ENCODE data around the gene G3BP2. TPM values are rescaled to one million over a fixed set of nuclear protein-coding genes. Genes with fewer than 3 reads are reported as not detected.

G3BP2 gene
- total RNA-seq, 2 experiments from 2014 or later: 135 to 137 TPM

DNA sequence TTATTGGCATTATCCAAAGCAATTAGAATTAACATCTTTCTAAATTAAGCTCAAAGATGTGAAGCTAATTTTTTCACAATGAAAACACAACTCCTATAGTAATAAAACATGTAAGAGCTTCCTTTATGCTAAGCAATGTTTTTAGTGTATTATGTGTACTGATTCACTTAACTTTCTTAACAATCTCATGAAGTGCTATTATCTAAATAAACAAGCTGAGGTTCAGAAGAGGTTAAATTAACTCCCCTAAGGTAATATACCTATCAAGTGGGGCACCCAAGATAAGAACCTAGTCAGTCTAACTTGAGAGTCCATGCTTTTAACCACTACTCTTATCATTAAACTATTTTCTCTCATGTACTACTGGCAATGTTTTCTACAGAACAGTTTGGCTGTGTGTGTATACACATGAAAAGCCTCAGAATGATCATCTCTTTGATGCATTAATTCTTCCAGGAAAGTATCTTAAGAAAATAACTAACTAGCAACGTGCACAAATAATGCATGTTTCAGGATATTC lies 13.6 kb downstream of the G3BP2 start:
- Mint-ChIP-seq H3K27ac (peak overlapping the region; percentile 13), H3K4me1 (peaks cover 72% of the 10 kb centered on the region), H3K4me3 (no peak overlapping the region), H3K36me3 (ENCODE audit: low read depth) (peaks cover 66% of the 10 kb centered on the region), H3K27me3 (no peaks in the 10 kb centered on the region), H3K9me3 (no peaks in the 10 kb centered on the region)
- DNase-seq: no peak
- ChIA-PET POLR2A (no interaction called here), CTCF (interaction anchor here (0.6 to 1.1 kb wide), 4 partner anchors 10 to 51 kb away, joined by 3 to 4 read pairs (median 4); no protein-coding TSS in a partner anchor)

DNA sequence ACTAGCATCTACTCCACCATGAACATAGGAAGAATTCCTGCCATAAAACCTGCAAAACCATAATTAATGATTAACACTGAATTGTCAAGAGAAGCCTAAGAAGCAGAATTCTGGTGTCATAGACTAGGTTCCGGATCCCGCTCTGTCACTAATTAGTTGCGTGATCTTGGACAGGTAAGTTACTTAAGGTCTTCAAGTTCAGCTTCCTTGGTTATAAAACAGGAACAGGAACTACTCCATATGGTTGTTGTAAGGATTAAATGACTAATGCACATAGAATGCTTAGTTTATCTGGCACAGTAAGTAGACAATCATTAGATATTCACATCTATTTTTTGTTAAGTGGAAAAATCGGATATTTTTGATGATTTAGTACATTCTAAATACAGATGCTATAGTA lies 14.3 kb downstream of the G3BP2 start:
- Mint-ChIP-seq H3K27me3 (no peaks in the 10 kb centered on the region), H3K9me3 (no peaks in the 10 kb centered on the region), H3K4me3 (no peak overlapping the region), H3K36me3 (ENCODE audit: low read depth) (peaks cover 72% of the 10 kb centered on the region), H3K27ac (no peak overlapping the region), H3K4me1 (peaks cover 79% of the 10 kb centered on the region)
- no peak for DNase-seq
- POLR2A ChIA-PET: no interaction called here
- CTCF ChIA-PET: interaction anchor here (0.7 to 1.3 kb wide), 3 partner anchors 13 to 29 kb away, joined by 3 to 4 read pairs (median 3); partner anchors contain the start of gene CDKL2

DNA sequence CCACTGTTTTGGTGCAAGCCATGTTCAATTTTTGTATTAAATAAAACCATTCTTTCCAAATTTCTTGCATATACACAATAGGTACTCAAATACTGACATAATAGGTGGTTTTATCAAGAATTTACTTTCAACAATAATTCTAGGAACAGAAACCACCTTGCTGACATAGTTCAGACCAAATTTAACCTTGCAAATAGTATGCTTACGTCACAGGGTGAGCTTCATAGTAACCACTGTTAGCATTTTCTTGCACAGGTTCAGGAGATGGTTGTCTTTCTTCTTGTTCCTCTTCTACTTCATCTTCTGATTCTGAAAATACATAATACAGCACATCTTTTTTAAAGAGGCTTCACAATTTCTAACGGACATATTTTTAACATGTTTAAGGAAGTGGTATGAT lies 17.6 kb downstream of the G3BP2 start:
- CTCF ChIA-PET: interaction anchor here (0.6 to 1.6 kb wide), 6 partner anchors 9 to 66 kb away, joined by 3 to 6 read pairs (median 3); no protein-coding TSS in a partner anchor
- H3K4me3 Mint-ChIP-seq: peak overlapping the region; percentile 33
- H3K4me1 Mint-ChIP-seq: peaks cover 79% of the 10 kb centered on the region
- peaks cover 71% of the 10 kb centered on the region for H3K36me3 Mint-ChIP-seq (ENCODE audit: low read depth)
- peak overlapping the region; percentile 92 for H3K27ac Mint-ChIP-seq
- no peaks in the 10 kb centered on the region for H3K27me3 Mint-ChIP-seq
- POLR2A ChIA-PET: interaction anchor here (0.7 to 0.8 kb wide), 2 partner anchors 165 to 322 kb away, joined by 3 to 6 read pairs; no protein-coding TSS in a partner anchor
- H3K9me3 Mint-ChIP-seq: no peaks in the 10 kb centered on the region
- DNase-seq: peak; percentile 59

DNA sequence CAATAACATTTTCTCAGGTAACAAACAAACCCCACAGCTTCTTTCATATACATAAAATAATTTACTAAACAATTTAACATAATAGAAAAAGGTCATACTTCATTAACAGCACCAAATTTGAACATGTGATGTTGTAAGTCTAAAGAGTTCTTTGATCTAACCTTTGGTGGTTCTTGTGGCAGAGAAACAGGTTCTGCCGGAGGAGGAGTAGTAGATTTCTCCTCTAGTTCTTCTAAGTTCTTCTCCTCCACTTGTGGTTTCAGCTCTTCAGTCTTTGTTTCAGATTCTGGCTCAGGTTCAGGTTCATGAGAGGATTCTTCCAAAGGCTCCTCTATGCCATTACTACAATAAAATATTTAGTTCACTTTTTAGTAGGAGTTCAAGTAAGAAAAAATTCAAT lies 18.3 kb downstream of the G3BP2 start:
- Mint-ChIP-seq H3K36me3 (ENCODE audit: low read depth) (peaks cover 70% of the 10 kb centered on the region), H3K4me3 (peak overlapping the region; percentile 33), H3K27ac (peak overlapping the region; percentile 92), H3K9me3 (no peaks in the 10 kb centered on the region), H3K4me1 (peaks cover 78% of the 10 kb centered on the region), H3K27me3 (no peaks in the 10 kb centered on the region)
- DNase-seq: peak; percentile 55
- ChIA-PET CTCF (interaction anchor here (1.0 to 2.4 kb wide), 5 partner anchors 11 to 72 kb away, joined by 3 to 9 read pairs (median 3); partner anchors contain the start of gene USO1), POLR2A (interaction anchor here (0.8 kb wide), 1 partner anchor 165 kb away, joined by 6 read pairs; no protein-coding TSS in a partner anchor)

DNA sequence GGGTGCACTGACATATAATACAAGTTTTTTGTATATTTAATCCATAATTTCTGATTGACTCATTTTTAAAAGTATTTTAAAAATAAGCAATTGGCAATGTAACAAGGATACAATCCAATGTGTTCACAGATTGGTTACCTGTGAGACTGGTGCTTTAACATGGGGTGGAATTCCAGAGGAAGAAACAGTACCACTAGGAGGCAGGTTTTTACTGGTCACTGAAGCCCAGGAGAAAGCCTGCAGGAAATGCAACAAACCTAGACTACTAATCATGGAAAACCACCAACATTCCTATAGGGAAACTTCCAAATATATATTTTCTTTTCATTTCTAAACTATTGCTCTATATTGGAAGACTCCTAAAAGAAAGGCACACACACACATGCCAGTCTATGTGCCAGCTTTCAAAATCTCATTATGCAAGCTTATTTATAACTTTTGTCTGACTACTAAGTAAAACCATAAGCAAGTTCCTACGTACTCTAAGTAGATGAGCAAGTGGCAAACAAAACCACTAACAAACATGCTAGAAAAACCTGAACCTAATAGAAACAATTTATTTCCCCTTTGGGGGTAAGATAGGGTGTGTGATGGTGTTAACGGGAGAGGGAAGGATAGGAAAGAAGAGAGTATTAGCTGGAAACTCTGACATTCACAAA lies 19.2 kb downstream of the G3BP2 start:
- no peaks in the 10 kb centered on the region for H3K27me3 Mint-ChIP-seq
- no peaks in the 10 kb centered on the region for H3K9me3 Mint-ChIP-seq

DNA sequence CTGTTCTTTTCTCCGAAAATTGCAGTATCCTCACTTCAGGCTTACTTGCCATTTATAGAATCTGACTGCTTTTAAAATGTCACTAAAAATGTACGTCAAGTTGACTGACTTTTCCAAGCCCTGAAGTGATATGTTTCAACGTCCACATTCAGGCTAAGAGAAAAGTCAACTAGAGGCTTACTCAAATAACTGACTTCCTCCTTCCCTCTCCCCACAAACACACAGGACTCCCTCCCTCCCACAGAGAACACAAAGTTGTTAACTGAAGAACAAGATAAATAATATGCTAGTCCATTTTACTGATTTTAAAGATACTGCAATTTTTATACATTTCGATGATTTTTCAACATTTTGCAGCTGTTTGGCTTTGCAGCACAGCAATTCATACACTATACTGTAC lies 29.1 kb downstream of the G3BP2 start:
- Mint-ChIP-seq H3K4me3 (no peak overlapping the region), H3K9me3 (no peaks in the 10 kb centered on the region), H3K27ac (no peak overlapping the region), H3K4me1 (peaks cover 11% of the 10 kb centered on the region), H3K36me3 (ENCODE audit: low read depth) (peaks cover 66% of the 10 kb centered on the region), H3K27me3 (no peaks in the 10 kb centered on the region)
- DNase-seq: no peak
- ChIA-PET CTCF (interaction anchor here (0.7 to 2.6 kb wide), 3 partner anchors 8 to 34 kb away, joined by 3 to 8 read pairs (median 3); no protein-coding TSS in a partner anchor), POLR2A (no interaction called here)

More for the DNA sequence above, 19.2 kb downstream of the G3BP2 start:
- Mint-ChIP-seq H3K4me1 (peaks cover 68% of the 10 kb centered on the region), H3K27ac (peak overlapping the region; percentile 92), H3K4me3 (peak overlapping the region; percentile 29), H3K36me3 (ENCODE audit: low read depth) (peaks cover 64% of the 10 kb centered on the region)
- POLR2A ChIA-PET: no interaction called here
- CTCF ChIA-PET: interaction anchor here (1.0 to 2.4 kb wide), 6 partner anchors 7 to 142 kb away, joined by 3 to 9 read pairs (median 3); partner anchors contain the start of gene USO1
- no peak for DNase-seq

DNA sequence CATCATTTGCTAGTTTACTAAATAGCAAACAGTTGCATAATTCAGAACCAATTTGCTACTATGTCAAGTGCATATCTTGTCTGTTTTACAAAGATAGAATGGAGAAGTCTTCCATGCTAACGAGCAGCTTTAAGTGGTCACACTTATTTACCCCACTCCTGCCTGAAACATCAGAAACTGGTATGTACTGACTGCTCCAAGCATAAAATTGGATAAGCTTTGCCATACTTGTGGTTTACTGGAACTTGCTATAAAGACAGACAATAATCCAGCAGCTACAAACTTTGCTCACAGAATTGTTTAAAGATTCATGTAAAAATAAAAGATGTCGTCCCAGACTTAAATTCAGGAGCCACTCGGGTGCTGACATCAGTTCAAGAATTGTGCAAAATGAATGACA lies 29.6 kb downstream of the G3BP2 start:
- H3K9me3 Mint-ChIP-seq: no peaks in the 10 kb centered on the region
- H3K4me3 Mint-ChIP-seq: no peak overlapping the region
- ChIA-PET CTCF (interaction anchor here (0.7 to 2.6 kb wide), 2 partner anchors 8 to 33 kb away, joined by 3 to 8 read pairs; no protein-coding TSS in a partner anchor), POLR2A (no interaction called here)
- DNase-seq: no peak
- H3K27ac Mint-ChIP-seq: no peak overlapping the region
- H3K36me3 Mint-ChIP-seq (ENCODE audit: low read depth): peaks cover 65% of the 10 kb centered on the region
- no peaks in the 10 kb centered on the region for H3K27me3 Mint-ChIP-seq
- H3K4me1 Mint-ChIP-seq: peaks cover 11% of the 10 kb centered on the region

DNA sequence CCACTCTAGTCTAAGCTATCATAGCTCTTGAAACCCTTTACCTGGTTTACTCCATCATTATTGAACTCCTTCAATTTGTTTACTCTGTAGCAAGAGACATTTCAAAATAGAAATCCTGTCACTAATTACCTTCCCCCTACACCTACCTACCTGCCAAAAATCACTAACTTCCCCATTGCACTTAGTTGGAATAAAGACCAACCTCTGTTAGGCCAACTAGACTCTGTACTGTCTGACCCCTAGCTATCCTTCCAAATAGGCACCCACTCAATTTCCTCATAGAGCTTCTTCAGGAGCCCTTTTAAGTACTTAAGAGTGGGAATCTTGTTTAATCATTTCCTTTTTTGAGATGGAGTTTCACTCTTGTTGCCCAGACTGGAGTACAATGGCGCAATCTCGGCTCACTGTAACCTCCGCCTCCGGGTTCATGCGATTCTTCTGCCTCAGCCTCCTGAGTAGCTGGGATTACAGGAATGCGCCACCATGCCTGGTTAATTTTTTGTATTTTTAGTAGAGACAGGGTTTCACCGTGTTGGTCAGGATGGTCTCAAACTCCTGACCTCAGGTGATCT lies 34.0 kb downstream of the G3BP2 start:
- DNase-seq: no peak
- H3K27ac Mint-ChIP-seq: no peak overlapping the region
- ChIA-PET CTCF (interaction anchor here (1.0 to 2.3 kb wide), 2 partner anchors 9 to 19 kb away, joined by 3 to 6 read pairs; no protein-coding TSS in a partner anchor), POLR2A (no interaction called here)
- no peaks in the 10 kb centered on the region for H3K27me3 Mint-ChIP-seq
- peaks cover 4% of the 10 kb centered on the region for H3K4me1 Mint-ChIP-seq
- no peak overlapping the region for H3K4me3 Mint-ChIP-seq
- H3K9me3 Mint-ChIP-seq: no peaks in the 10 kb centered on the region
- H3K36me3 Mint-ChIP-seq (ENCODE audit: low read depth): peaks cover 28% of the 10 kb centered on the region

DNA sequence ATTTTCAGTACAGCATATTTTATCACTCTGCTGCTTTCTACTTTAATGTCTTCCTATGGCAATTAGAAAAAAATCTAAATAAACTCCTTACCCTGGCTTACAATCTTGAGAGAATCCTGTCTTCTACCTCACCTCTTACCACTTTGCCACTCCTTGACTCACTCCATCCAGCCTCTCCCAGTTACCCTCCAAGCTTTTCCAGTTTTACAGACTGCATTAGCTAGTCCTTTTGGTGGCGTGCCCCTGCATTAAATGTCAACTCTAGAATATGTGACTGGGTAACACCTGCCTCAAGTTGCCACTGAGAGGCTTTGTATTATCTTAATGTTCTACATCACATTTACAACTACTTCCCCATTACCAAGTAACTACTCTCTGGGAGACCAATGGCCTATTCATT lies 35.4 kb downstream of the G3BP2 start:
- Mint-ChIP-seq H3K27me3 (no peaks in the 10 kb centered on the region), H3K4me1 (no peaks in the 10 kb centered on the region), H3K27ac (peak overlapping the region; percentile 16), H3K9me3 (no peaks in the 10 kb centered on the region), H3K36me3 (ENCODE audit: low read depth) (peaks cover 19% of the 10 kb centered on the region), H3K4me3 (no peak overlapping the region)
- POLR2A ChIA-PET: no interaction called here
- CTCF ChIA-PET: interaction anchor here (1.2 to 2.3 kb wide), 2 partner anchors 10 to 11 kb away, joined by 3 to 6 read pairs; no protein-coding TSS in a partner anchor
- no peak for DNase-seq

DNA sequence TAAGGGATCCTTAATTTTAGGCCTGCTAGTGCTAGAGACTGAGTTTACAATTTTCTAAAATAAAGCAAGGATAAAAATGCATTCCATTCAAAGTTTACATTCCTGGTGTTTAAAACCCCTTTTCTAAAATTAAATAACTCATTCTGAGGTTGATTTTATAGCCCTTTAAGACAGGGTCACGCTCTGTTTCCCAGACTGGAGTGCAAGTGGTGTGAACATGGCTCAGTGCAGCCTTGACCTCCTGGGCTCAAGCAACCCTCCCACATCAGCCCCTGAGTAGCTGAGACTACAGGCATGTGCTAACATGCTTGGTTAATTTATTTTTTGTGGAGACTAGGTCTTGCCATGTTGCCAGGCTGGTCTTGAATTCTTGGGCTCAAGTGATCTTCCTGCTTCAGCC lies 36.0 kb downstream of the G3BP2 start:
- no peaks in the 10 kb centered on the region for H3K27me3 Mint-ChIP-seq
- no peak overlapping the region for H3K4me3 Mint-ChIP-seq
- CTCF ChIA-PET: interaction anchor here (1.2 to 2.3 kb wide), 4 partner anchors 8 to 87 kb away, joined by 3 to 8 read pairs (median 4); partner anchors contain the start of gene USO1
- no peak overlapping the region for H3K27ac Mint-ChIP-seq
- DNase-seq: no peak
- H3K9me3 Mint-ChIP-seq: no peaks in the 10 kb centered on the region
- peaks cover 17% of the 10 kb centered on the region for H3K36me3 Mint-ChIP-seq (ENCODE audit: low read depth)
- POLR2A ChIA-PET: no interaction called here
- no peaks in the 10 kb centered on the region for H3K4me1 Mint-ChIP-seq

DNA sequence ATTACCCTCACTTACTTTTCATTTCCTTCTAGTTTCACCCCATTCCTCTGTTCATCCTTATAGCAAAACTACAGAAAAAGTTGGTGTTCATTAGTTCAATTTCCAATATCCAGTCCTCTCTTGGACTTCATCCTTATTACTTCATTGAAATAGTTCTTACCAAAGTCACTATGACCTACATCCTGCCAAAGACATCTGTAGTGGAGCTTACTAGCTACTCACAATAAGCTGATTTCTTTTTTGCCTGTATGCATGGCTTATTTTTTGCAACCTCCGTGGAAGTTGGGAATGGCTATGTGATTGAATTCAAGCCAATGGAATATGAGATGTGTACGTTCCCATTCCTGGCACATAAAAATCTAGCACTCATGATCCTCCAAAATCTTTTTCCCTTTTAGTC lies 38.3 kb downstream of the G3BP2 start:
- Mint-ChIP-seq H3K4me3 (no peak overlapping the region), H3K27me3 (no peaks in the 10 kb centered on the region), H3K4me1 (peaks cover 10% of the 10 kb centered on the region), H3K36me3 (ENCODE audit: low read depth) (peaks cover 6% of the 10 kb centered on the region), H3K27ac (no peak overlapping the region), H3K9me3 (no peaks in the 10 kb centered on the region)
- DNase-seq: no peak
- POLR2A ChIA-PET: no interaction called here
- CTCF ChIA-PET: interaction anchor here (2.2 kb wide), 1 partner anchor 10 kb away, joined by 8 read pairs; no protein-coding TSS in a partner anchor

DNA sequence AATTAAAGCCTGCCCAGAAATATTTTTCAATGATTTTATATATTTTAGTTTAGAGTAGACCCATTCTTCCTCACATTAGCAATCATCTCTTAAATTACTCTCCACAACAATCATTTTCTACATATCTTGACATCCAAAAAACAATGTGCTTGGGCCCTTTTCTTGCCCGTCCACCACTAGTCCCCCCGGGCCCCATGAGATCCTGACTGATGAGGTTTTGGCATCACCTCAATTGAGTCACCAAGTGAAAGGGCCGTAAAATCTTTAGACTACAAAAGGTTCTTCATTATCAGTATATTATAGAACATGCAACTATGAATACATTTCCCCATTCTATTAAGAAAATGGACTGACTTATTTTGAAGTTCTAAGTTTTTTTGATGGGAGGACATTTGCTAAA lies 38.9 kb downstream of the G3BP2 start:
- DNase-seq: no peak
- Mint-ChIP-seq H3K36me3 (ENCODE audit: low read depth) (peaks cover 3% of the 10 kb centered on the region), H3K27ac (no peak overlapping the region), H3K9me3 (no peaks in the 10 kb centered on the region), H3K27me3 (no peaks in the 10 kb centered on the region), H3K4me3 (no peak overlapping the region), H3K4me1 (peaks cover 15% of the 10 kb centered on the region)
- POLR2A ChIA-PET: no interaction called here
- CTCF ChIA-PET: no interaction called here

DNA sequence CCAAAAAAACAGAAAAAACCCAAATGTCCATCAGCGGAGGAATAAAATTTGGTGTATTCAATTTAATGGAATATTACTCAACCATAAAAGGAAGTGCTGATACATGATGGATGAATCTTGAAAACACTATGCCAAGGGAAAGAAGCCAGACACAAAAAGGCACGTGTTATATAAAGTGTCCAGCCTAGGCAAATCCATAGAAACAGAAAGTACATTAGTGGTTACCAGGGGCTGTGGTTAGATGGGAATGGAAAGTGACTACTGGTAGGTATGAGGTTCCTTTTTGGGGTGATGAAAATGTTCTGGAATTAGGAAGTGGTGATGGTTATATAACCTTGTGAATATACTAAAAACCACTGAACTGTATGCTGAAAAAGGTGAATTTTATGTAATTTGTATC lies 39.4 kb downstream of the G3BP2 start:
- Mint-ChIP-seq H3K36me3 (ENCODE audit: low read depth) (no peaks in the 10 kb centered on the region), H3K27ac (no peak overlapping the region), H3K4me3 (no peak overlapping the region), H3K27me3 (no peaks in the 10 kb centered on the region), H3K9me3 (no peaks in the 10 kb centered on the region), H3K4me1 (peaks cover 18% of the 10 kb centered on the region)
- DNase-seq: no peak
- CTCF ChIA-PET: no interaction called here
- POLR2A ChIA-PET: no interaction called here
